HepG2 (cell line): ENCODE measurements around the gene ANXA6. TPM values are rescaled to one million over a fixed set of nuclear protein-coding genes. Genes with fewer than 3 reads are reported as not detected.
A peak's percentile ranks its signal among the peaks of the same experiment; 100 is the strongest.

Experiments used
- EZH2 ChIP-seq: conservative IDR thresholded peaks from 2 replicates; pipeline ENCODE4 v1.6.1; 2012; ENCODE audit warnings: mild to moderate bottlenecking, low read depth, low read length, moderate library complexity
- SMYD3 ChIP-seq: sonication (generic); formaldehyde crosslinking; IDR thresholded peaks from 2 replicates; pipeline ENCODE4 v1.8.1; 2023; ENCODE audit warnings: mild to moderate bottlenecking, missing genetic modification reagents
- ZFP41 ChIP-seq: sonication (generic); formaldehyde crosslinking; IDR thresholded peaks from 2 replicates; pipeline ENCODE4 v1.4.0; 2020; ENCODE audit warnings: mild to moderate bottlenecking, missing genetic modification reagents, borderline replicate concordance
- ZNF232 ChIP-seq: sonication (generic); formaldehyde crosslinking; IDR thresholded peaks from 2 replicates; pipeline ENCODE4 v1.4.0; 2020; ENCODE audit warnings: missing genetic modification reagents, borderline replicate concordance
- ZNF264 ChIP-seq: sonication (generic); formaldehyde crosslinking; IDR thresholded peaks from 2 replicates; pipeline ENCODE4 v1.4.0; 2020; ENCODE audit warnings: missing genetic modification reagents
- ZNF609 ChIP-seq: sonication (generic); formaldehyde crosslinking; IDR thresholded peaks from 2 replicates; pipeline ENCODE4 v1.4.0; 2020; ENCODE audit warnings: mild to moderate bottlenecking, missing genetic modification reagents, borderline replicate concordance
- ZNF7 ChIP-seq: IDR thresholded peaks from 2 replicates; pipeline ENCODE4 v1.6.1; 2016; ENCODE audit warnings: missing biosample characterization, missing genetic modification reagents
- ZNF737 ChIP-seq: sonication (generic); formaldehyde crosslinking; IDR thresholded peaks from 2 replicates; pipeline ENCODE4 v1.5.0; 2020; ENCODE audit warnings: missing genetic modification reagents, mild to moderate bottlenecking, borderline replicate concordance
- ZNF782 ChIP-seq: sonication (generic); formaldehyde crosslinking; IDR thresholded peaks from 2 replicates; pipeline ENCODE4 v1.4.0; 2020; ENCODE audit warnings: missing genetic modification reagents, mild to moderate bottlenecking, borderline replicate concordance
- polyA plus RNA-seq, 8 experiments: library from polyadenylated mRNA; depleted of rRNA in 3 of 8; stranded (reverse) in 7 of 8; unstranded in 1 of 8; fragments of >200 nt; fragmentation: Illumina TruSeq in 4 of 8; extraction: Trizol in 4 of 8; gene quantifications; 2 replicates each; pipeline versions ENCODE4 v1.2.1 to v1.2.3, GENCODE V29; 2011 to 2016; ENCODE audit warnings: low read depth in 4 of 8, missing spikeins in 1 of 8, mixed read lengths in 1 of 8; ENCODE audit not compliant: insufficient read depth in 1 of 8
- total RNA-seq, 5 experiments: library from RNA; depleted of rRNA; stranded (reverse); fragments of >200 nt; fragmentation: Illumina TruSeq; extraction: Trizol; gene quantifications; 2 replicates each; pipeline ENCODE4 v1.2.3, GENCODE V29; 2016; ENCODE audit warnings: low read depth in 1 of 5
- TF ChIP-seq, protein P1 (sequence below): sonication (generic); formaldehyde crosslinking; IDR thresholded peaks from 2 replicates; pipeline ENCODE4; 2020; ENCODE audit warnings: missing genetic modification reagents, mild to moderate bottlenecking, borderline replicate concordance
- TF ChIP-seq, protein P2 (sequence below): sonication (generic); formaldehyde crosslinking; conservative IDR thresholded peaks from 2 replicates; pipeline ENCODE4 v1.5.0; 2020; ENCODE audit warnings: missing genetic modification reagents
- TF ChIP-seq, protein P3 (sequence below): sonication (generic); formaldehyde crosslinking; IDR thresholded peaks from 2 replicates; pipeline ENCODE4 v1.9.0; 2021; ENCODE audit warnings: missing genetic modification reagents, borderline replicate concordance
- TF ChIP-seq, protein P4 (sequence below): sonication (generic); formaldehyde crosslinking; IDR thresholded peaks from 2 replicates; pipeline ENCODE4 v1.4.0; 2020; ENCODE audit warnings: missing genetic modification reagents, borderline replicate concordance

ANXA6 gene
- total and polyA plus RNA-seq, 2 of the 13 experiments (the other 11 are each of a cell fraction or from before 2014, with no cell fraction given), result 103 to 125 TPM

- TF ChIP-seq ZFP41 (peak; percentile 76; the same call in 1 of the 2 replicates), SMYD3 (CRISPR knock-in tag) (0 out of 2 replicates have a peak, but pooled peaks have one; percentile 62), ZNF609 (CRISPR knock-in tag) (peak; percentile 61; the same call in 1 of the 2 replicates), ZNF737 (CRISPR knock-in tag) (no peak), ZNF7 (CRISPR knock-in tag) (no peak), ZNF264 (0 out of 2 replicates have a peak, but pooled peaks have one; percentile 7), EZH2 (no peak), ZNF232 (CRISPR knock-in tag) (peak; percentile 92; the same call in 1 of the 2 replicates), ZNF782 (CRISPR knock-in tag) (no peak; the same call in 1 of the 2 replicates)
- TF ChIP-seq, protein P1, sequence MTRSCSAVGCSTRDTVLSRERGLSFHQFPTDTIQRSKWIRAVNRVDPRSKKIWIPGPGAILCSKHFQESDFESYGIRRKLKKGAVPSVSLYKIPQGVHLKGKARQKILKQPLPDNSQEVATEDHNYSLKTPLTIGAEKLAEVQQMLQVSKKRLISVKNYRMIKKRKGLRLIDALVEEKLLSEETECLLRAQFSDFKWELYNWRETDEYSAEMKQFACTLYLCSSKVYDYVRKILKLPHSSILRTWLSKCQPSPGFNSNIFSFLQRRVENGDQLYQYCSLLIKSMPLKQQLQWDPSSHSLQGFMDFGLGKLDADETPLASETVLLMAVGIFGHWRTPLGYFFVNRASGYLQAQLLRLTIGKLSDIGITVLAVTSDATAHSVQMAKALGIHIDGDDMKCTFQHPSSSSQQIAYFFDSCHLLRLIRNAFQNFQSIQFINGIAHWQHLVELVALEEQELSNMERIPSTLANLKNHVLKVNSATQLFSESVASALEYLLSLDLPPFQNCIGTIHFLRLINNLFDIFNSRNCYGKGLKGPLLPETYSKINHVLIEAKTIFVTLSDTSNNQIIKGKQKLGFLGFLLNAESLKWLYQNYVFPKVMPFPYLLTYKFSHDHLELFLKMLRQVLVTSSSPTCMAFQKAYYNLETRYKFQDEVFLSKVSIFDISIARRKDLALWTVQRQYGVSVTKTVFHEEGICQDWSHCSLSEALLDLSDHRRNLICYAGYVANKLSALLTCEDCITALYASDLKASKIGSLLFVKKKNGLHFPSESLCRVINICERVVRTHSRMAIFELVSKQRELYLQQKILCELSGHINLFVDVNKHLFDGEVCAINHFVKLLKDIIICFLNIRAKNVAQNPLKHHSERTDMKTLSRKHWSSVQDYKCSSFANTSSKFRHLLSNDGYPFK, result peak; percentile 63; the same call in 1 of the 2 replicates
- TF ChIP-seq, protein P2, sequence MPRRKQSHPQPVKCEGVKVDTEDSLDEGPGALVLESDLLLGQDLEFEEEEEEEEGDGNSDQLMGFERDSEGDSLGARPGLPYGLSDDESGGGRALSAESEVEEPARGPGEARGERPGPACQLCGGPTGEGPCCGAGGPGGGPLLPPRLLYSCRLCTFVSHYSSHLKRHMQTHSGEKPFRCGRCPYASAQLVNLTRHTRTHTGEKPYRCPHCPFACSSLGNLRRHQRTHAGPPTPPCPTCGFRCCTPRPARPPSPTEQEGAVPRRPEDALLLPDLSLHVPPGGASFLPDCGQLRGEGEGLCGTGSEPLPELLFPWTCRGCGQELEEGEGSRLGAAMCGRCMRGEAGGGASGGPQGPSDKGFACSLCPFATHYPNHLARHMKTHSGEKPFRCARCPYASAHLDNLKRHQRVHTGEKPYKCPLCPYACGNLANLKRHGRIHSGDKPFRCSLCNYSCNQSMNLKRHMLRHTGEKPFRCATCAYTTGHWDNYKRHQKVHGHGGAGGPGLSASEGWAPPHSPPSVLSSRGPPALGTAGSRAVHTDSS, result no peak; the same call in 1 of the 2 replicates
- TF ChIP-seq, protein P3, sequence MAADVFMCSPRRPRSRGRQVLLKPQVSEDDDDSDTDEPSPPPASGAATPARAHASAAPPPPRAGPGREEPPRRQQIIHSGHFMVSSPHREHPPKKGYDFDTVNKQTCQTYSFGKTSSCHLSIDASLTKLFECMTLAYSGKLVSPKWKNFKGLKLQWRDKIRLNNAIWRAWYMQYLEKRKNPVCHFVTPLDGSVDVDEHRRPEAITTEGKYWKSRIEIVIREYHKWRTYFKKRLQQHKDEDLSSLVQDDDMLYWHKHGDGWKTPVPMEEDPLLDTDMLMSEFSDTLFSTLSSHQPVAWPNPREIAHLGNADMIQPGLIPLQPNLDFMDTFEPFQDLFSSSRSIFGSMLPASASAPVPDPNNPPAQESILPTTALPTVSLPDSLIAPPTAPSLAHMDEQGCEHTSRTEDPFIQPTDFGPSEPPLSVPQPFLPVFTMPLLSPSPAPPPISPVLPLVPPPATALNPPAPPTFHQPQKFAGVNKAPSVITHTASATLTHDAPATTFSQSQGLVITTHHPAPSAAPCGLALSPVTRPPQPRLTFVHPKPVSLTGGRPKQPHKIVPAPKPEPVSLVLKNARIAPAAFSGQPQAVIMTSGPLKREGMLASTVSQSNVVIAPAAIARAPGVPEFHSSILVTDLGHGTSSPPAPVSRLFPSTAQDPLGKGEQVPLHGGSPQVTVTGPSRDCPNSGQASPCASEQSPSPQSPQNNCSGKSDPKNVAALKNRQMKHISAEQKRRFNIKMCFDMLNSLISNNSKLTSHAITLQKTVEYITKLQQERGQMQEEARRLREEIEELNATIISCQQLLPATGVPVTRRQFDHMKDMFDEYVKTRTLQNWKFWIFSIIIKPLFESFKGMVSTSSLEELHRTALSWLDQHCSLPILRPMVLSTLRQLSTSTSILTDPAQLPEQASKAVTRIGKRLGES (CRISPR knock-in tag), result no peak
- TF ChIP-seq, protein P4, sequence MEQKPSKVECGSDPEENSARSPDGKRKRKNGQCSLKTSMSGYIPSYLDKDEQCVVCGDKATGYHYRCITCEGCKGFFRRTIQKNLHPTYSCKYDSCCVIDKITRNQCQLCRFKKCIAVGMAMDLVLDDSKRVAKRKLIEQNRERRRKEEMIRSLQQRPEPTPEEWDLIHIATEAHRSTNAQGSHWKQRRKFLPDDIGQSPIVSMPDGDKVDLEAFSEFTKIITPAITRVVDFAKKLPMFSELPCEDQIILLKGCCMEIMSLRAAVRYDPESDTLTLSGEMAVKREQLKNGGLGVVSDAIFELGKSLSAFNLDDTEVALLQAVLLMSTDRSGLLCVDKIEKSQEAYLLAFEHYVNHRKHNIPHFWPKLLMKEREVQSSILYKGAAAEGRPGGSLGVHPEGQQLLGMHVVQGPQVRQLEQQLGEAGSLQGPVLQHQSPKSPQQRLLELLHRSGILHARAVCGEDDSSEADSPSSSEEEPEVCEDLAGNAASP (CRISPR knock-in tag), result no peak
Measured at GRCh38 chr5:151080613-151081430, 76.8 kb downstream of the ANXA6 start, which contains the start of gene TNIP1 (continued).
